GM19099 (cell line): Measurements from ENCODE around the gene SLC35A1.

Experiments
- POLR2A ChIP-seq: IDR thresholded peaks from 3 replicates; pipeline ENCODE4 v1.6.1; 2011; ENCODE audit warnings: low read depth; ENCODE audit not compliant: insufficient read length; ENCODE audit errors: extremely low read depth

The SLC35A1 gene

GRCh38 chr6:87551799-87552198, 79.0 kb downstream of the SLC35A1 start:
- no peak for TF ChIP-seq POLR2A

DNA sequence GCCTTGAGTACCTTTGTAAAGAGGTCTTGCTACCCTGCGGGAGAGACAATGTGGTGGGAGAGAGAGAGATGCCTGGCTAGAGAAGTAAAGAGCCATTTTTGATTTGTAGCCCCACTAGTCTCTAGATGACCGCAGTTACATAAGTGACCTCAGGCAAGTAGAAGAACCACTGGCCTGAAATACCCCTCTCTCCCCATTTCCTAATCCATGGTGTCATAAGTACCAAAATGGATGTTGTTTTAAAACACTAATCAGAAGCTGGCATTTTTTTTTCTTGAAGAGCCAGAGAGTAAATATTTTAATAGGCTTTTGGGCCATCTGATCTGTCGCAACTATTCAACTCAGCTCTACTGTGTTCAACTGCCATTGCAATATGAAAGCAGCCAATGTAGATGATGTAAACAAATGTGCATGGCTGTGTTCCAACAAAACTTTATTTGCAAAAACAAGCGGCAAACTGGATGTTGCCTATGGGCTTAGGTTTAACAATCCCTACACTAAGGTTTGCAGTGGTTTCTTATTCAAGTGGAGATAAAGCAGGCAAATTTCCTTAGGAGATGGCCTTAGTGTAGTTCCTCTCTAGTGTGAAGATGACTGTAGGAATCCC, 80.5 kb downstream of the SLC35A1 start:
- TF ChIP-seq POLR2A = no peak

DNA sequence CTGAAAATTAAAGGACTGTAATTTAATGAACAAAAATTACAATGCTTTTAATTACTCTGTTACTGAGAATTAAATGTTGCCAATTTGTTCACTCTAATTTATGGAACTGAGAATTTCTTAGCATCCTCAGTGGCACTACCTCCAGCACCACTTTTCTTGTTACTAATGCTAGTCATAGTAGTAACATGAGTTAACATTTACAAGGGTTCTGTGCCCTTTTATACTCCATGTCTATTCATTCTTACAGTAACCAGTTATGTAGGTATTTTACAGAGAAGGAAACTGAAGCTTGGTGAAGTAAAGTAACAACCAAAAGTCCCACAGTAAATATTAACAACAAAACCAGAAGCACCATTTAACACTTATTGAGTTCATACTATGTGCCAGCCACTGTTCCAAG, 82.7 kb downstream of the SLC35A1 start:
- no peak for TF ChIP-seq POLR2A

DNA sequence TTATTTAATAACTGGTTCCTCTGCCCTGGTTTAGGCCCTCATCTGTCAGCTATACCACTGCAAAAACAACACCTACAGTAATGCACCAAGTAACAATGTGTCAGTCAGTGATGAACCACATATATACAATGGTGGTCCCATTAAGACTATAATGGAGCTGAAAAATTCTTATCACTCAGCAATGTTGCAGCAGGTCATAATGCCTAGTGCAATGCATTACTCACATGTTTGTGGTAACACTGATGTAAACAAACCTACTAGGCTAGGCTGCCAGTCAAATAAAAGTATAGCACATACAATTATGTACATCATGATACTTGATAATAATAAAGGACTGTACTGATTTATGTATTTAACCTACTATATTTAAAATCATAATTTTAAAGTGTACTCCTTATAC, 85.7 kb downstream of the SLC35A1 start:
- no peak for TF ChIP-seq POLR2A

GRCh38 chr6:87561017-87561416, 88.2 kb downstream of the SLC35A1 start:
- TF ChIP-seq POLR2A = no peak
